Suppressor macrophage treated with lipopolysaccharide for 1 hour (primary cell): ENCODE data around the gene AP5M1.
"Not testable (repeated sequence)": the region's sequence is repeated elsewhere in the genome, so short reads cannot be mapped to it uniquely, and the experiment has no call there.

Experiments used
- DNase-seq, 3 donors: peaks; one replicate each; pipeline ENCODE4 v3.0.0-alpha.2; 2020 to 2022

The AP5M1 gene, protein sequence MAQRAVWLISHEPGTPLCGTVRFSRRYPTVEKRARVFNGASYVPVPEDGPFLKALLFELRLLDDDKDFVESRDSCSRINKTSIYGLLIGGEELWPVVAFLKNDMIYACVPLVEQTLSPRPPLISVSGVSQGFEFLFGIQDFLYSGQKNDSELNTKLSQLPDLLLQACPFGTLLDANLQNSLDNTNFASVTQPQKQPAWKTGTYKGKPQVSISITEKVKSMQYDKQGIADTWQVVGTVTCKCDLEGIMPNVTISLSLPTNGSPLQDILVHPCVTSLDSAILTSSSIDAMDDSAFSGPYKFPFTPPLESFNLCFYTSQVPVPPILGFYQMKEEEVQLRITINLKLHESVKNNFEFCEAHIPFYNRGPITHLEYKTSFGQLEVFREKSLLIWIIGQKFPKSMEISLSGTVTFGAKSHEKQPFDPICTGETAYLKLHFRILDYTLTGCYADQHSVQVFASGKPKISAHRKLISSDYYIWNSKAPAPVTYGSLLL

DNA sequence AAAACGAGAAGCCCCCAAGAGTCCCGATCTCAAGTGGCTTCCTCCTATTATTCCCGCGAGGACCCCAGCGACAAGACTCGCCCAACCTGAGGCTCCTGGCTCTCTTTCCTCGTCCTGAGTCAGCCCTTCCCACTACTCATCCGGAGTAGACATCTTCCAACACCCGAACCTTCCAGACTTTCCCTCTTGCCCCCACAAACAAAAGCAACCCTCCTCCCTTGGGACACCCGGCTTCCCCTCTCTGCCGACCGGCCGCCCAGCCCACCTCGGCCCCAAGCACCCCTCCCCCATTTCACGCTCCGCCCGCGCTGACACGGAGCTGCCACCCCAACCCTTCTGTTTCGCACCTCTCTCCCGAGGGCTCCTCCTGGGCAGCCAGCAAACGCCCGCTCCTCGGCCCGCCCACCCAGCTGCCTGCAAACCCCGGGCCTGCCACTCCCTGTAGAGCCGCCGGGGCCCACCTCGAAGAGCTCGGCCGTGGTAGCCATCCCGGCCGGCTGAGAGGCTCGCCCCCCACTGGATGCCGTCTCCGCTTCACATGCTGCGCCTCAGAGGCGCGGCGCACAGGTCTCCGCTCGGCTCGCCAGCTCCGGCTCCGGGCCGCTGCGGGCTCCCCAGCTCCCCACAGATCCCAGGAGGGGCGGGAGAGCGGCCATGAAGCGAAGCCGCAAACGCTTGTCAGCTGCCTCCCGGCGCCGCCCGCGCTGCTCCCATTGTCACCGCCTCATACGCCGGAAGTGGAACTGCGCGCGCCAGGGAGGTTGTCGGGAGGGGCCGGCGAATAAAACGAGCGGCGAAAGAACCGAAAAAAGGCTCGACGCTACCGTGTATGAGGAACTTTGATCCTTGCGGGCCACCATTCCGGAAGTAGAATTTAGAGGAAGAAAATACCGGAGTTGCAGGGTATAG, at the start of gene AP5M1, which contains the start of gene EXOC5:
AP5M1 (plus strand) TSS at position 811 of the 909 bp plus-strand sequence. CDS start 344 bp downstream, outside the sequence.
EXOC5 (minus strand) TSS at position 745 of the 909 bp plus-strand sequence; CDS start at position 488, 257 bp downstream.
- peak; percentile 96 to 97 (median 97) for DNase-seq

DNA sequence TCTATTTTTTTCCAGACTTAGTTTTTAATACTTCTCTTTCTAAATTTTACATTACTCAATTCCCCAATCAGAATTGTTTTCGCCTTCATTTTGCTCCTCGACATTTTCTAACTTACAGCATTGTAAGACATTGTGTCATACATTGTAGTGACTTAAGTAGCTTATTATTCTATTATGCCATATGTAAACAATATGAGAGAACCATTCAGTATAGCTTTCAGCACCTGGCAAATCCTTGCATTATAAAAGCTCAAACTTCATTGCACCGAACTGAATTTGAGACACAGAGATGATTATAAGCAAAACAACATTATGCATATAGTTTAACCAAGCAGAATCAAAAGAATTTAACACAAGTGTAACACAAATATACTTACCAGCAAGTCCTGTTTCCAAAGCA, 46.8 kb upstream of the AP5M1 start:
- no peak for DNase-seq

DNA sequence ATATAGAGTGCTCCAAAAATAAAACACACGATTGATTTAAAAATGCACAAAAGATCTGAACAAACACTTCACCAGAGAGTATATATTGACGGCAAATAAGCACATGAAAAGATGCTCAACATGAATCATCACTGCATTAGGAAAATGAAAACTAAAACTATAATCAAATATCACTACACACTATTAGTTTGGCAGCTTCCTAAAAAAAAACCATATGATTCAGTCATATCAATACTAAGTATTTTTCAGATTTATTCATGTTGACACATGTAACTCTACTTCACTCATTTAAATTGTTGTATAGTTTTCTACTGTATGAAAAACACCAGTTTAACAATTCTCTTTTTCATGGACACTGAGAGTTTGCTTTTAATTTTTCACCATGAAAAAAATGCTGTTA, 41.7 kb upstream of the AP5M1 start:
- peak in 2 of 3 donors; percentile 26 to 31 for DNase-seq

DNA sequence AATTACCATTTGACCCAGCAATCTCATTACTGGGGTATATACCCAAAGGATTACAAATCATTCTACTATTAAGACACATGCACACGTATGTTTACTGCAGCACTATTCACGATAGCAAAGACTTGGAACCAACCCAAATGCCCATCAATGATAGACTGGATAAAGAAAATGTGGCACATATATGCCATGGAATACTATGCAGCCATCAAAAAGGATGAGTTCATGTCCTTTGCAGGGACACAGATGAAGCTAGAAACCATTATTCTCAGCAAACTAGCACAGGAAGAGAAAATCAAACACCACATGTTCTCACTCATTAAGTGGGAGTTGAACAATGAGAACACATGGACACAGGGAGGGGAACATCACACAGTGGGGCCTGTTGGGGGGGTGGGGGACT, 40.5 kb upstream of the AP5M1 start:
- not testable (repeated sequence) for DNase-seq

DNA sequence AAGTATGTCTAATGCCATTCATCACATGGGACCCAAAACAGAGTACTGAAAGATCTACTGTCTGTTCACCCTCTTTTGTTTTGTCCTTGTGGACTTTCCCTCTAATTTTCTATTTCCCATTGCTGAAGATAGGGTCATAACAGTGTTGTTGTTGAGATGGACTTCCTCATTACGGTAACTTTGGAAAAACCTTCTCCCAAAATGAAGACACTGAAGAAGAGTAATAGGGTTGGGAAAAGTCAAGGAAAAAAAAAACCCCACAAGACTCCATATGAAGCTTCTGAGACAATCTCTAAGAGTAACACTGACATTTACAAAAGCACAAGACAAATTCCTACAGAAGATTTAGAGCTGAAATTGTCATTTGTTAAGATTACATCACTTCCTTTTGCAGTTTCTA, 36.8 kb upstream of the AP5M1 start:
- DNase-seq = peak; percentile 52 to 73 (median 68)

DNA sequence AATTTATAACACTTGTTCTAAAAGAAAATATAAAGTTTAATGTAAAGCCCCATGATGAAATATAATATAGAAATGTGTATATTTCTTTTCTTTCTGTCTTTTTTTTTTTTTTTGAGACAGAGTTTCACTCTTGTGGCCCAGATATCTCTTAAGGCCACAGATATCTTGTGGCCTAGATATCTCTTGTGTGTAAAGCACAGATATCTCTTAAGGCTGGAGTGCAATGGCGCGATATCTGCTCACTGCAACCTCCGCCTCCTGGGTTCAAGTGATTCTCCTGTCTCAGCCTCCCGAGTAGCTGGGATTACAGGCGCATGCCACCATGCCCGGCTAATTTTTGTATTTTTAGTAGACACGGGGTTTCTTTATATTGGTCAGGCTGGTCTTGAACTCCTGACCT, 28.7 kb upstream of the AP5M1 start:
- DNase-seq = not testable (repeated sequence)

DNA sequence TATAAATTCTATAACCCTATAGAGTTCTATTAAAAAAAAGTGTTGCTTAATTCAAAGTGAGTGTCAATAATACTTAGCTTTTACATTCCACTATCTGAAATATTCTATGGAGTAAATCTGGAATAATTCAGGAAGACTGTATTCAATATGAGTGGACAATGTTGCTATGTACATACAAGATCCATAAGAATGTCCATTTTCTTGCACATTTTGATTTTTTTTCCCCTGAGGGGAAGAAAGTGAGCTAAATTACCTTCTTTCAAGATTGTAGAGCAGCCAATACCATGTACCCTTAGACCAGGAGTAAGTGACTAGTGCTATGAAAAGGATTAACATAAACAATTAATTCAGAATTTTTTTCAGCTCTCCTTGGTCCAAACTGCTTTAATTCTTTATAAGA, 25.5 kb upstream of the AP5M1 start:
- DNase-seq = no peak

DNA sequence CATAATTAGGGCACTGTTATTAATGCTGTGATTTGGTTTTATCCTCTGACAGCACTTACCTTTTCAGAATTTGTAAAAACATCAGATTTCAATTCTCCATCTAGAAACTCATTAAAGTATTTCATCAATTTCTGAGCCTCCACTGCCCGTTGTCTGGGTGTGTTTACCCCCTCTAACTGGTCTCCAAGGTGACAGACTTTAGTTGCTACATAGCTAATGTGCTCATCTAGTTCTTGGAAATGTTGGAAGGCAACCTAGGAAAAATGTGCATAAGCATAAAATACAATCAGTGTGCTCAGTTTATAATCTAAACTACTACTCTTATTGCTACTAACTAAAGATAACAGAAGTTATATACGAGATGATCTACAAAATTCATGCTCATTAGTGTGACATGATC, 24.7 kb upstream of the AP5M1 start:
- DNase-seq = no peak

DNA sequence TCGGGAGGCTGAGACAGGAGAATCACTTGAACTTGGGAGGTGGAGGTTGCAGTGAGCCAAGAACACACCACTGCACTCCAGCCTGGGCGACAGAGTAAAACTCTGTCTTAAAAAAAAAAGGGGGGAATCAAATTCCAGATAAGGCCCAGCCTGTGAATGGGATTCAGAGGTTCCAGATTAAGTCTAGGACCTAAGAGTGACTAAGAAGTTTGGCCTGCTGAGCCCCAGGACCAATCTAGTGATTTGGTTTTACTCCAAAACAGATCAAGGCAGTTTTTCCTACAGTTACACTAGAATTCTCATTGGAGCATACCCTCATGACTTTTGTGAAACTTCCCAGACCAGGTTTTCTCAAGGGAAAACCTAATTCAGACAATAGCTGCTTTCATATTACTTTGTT, 22.8 kb upstream of the AP5M1 start:
- no peak for DNase-seq

DNA sequence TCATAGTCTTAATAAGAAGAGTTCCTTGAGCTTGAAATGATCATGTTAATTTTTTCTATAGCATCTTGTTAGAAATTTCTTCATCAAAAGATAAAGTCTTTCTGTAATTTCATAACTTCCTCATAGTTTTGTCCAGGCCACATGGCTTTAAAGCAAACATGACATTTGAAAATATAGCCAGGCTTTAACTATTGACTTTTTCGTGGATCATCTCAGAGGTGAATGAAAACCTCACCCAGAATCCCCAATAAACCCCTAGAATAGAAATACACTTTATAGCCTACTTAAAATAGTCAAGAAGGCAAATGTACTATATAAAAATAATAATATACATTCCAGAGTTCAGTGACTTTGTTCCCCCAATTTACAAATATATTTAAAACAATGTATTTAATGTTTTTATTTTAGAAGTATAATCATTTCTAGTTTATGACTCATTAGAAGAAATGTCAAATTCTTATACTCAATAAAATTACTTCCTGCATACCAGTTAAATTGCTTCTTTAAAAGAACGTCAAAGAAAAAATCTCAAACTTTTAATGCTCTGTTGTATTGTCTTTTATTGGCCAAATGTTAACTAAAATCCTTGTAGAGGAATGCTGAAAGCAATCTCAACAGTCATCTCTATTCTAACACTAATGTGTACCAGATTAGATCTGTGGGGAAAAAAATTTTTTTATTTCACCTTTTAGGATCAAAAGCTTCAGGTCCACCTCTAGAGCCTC, 21.7 kb upstream of the AP5M1 start:
- no peak for DNase-seq

DNA sequence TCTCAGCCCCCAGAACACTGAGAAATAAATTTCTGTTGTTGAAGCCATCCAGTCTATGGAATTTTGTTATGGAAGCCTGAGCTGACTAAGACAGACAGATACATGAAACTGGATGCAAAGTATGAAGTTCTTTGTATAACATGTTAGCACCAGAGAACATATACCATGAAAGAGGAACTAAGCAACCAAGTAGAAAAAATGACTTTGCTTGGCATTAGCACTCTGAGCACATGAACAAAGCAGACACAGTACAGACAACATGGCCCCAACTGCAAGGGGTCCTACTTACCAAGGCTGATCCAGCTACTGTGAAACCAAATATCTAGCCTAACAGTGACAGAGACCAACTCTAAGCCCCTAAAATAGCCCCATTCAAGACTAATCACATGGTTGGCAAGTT, 13.9 kb upstream of the AP5M1 start:
- DNase-seq = no peak

DNA sequence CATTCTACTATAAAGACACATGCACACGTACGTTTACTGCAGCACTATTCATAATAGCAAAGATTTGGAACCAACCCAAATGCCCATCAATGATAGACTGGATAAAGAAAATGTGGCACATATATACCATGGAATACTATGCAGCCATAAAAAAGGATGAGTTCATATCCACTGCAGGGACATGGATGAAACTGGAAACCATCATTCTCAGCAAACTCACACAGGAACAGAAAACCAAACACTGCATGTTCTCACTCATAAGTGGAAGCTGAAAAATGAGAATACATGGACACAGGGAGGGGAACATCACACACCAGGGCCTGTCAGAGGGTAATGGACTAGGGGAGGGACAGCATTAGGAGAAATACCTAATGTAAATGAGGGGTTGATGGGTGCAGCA, 10.6 kb upstream of the AP5M1 start:
- not testable (repeated sequence) for DNase-seq

DNA sequence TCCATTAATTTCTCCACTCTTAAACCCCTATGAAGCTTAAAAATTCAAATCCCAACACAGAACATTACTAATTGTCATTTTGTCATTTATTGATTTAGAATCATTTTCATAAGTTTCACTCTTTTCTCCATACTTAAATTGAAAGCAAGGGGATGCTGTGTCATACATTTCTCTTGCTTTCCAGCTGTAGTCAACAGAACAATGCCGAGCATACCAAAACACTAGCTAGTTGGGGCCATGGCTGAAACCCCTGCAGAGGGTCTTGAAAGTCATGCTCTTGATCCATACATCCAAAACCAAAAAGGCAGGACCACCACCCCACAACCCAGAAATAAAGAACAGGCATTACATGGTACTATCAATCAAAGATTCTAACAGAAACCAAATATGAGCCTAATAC, 9.1 kb upstream of the AP5M1 start:
- no peak for DNase-seq

DNA sequence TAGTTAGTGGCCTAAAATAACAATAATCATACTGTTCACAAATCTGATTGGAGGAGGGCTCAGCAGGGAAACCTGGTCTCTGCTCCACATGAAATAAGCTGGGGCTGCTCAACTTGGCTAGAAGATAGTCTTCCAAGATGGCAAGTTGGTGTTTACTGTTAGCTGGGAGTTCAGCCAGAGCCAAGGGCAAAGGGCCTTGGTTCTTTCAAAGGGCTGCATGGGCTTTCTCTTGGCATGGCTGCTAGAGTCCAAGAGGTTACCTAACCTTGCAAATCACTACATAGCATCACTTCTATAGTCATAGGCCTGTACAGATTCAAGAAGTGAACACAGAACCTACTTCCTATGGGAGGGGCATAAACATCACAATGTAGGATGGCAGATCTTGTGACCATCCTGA, 7.2 kb upstream of the AP5M1 start:
- DNase-seq = no peak

DNA sequence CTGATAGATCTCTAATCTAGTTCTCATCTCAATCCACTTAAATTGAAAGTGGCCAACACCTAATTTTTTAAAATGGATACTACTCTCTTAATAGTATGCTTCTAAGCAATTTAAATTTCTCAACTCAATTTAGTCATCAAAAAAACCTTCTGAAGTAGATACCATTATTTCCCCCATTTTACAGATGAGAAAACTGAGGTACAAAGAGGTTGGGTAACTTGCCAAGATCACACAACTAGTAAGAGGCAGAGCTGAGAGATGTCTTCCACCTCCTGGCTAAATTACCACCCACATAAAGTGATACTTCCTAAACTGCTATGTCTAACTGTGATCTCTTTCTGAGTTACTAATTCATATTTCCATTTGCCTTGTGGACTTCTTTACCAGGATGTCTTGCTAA, 6.7 kb upstream of the AP5M1 start:
- no peak for DNase-seq

DNA sequence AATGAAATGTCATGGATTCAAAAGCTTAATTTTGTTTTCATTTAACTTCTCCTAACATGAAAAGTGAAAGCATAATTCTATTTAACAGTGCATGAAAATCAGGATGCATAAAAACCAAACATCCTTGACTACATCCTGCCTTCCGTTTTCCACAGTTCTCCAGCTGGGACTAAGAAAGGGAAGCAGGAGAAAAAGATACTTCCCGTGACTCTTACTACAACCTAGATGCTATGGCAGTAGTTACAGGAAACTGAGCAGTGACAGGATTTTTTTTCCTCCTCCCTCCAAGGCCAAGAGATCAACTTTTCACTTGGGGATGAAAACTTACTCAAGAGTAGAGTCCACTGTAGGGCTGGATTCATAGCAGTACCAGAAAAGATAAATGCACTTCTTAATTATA, 2.7 kb upstream of the AP5M1 start:
- DNase-seq = peak in 2 of 3 donors; percentile 22 to 42

DNA sequence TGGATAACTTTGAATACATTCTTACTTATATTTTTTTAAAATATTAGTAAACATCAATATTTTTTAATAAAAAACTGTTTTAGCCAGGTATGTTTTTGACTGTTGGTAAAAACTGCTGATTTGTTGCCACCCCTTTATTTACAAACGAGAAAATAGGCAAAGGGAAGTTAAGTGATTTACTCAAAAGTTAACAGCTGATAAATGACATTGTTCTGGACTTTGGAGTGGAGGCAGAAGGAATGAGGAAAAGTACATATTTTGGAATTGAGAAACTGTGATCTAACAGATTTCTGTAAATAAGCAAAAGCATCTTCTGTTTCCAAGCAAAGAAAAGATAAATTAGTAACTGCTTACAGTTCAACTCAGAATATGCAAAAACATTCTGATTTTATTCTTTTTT, 4.5 kb downstream of the AP5M1 start:
- no peak for DNase-seq

DNA sequence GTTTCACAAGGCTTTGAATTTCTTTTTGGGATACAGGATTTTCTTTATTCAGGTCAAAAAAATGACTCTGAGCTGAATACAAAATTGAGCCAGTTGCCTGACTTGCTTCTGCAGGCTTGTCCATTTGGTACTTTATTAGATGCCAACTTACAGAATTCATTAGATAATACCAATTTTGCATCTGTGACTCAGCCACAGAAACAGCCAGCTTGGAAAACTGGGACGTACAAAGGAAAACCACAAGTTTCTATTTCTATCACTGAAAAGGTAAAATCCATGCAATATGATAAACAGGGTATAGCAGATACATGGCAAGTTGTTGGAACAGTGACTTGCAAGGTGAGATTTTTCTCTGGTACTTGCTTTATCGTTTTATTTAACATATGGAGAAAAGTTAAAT, 5.8 kb downstream of the AP5M1 start:
- DNase-seq = no peak

DNA sequence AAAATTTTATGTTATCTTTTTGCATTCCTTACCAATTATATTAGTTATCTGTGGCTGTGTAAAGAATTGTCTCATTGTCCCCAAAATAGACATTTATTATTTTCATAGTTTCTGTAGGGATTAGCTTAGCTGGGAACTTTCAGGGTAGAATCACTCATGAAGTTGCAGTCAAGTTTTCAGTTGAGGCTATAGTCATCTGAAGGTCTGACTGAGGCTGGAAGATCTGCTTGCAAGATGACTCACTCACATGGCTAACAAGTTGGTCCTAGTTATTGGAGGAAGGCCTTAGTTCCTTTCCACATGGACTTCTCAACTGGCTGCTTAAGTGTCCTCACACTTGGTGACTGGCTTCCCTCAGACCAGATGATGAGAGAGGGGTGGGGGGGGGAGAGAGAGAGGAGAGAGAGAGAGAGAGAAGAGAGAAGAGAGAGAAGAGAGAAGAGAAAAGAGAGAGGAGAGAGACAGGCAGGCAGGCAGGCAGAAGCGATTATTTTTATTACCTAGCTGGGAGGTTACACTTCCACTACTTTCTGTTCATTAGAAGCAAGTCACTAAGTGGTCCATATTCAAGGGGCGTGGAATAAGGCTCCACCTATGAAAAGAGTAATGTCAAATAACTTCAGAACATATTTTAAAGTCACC, 6.4 kb downstream of the AP5M1 start:
- peak in 1 of 3 donors; percentile 20 for DNase-seq

DNA sequence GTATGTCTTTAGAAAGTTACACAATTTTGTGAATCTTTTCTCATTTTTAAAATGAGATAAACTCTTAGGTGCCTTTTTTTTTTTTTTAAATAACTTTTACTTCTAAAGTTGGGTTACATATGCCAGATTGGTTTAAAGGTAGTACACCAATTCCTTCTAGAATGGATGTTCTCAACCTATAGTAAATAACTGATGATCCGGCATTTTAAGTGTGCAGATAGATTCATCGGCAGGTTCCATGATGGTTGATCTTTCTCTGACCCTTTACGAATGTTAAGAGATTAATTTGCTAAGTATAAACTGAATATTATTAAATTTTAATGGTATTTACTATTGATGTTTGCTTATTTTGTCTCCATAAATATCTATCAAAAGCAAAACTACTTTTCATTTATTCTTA, 8.3 kb downstream of the AP5M1 start:
- no peak for DNase-seq

DNA sequence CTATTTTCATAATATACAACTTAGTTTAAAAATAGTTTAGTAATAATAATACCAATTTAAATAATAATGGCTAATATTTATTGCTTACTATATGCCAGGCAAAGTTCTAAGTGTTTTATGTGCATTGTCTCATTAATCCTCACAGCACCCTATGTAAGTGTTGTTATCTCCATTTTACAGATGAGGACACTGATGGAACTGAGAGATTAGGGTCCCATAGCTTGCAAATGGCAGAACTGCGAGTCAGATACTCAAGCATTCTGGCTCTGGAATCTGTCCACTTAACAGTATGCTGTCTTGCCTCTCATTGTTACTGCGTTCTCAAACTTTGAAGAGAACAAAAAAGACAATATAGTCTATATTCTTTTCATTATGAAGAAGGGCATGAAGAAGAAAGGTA, 19.0 kb downstream of the AP5M1 start:
- DNase-seq = no peak

DNA sequence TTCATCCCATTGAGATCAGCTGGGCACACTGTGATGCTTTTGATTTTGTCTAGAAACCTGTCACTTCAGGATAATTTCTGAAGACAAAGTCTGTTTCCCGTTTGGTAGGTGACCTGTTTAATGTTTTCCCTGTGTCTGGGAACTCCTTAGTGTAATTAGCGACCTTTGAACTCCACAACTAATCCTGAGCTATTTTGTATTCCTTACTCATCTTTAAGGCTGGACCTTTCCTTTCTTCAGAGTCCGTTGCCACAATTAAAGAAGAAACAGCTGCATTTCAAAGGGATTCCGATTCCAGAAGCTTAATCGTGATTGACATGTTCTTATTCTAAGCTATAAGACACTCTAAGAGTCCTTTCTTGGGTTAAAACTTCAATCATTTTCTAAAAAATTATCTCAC, 22.0 kb downstream of the AP5M1 start:
- no peak for DNase-seq
